SH-SY5Y (cell line): Measurements from ENCODE around the gene L3HYPDH.

Experiments used
- GATA2 ChIP-seq: IDR thresholded peaks from 2 replicates; pipeline ENCODE4 v1.6.1; 2011; ENCODE audit warnings: mild to moderate bottlenecking, low read depth, low read length
- GATA3 ChIP-seq: IDR thresholded peaks from 2 replicates; pipeline ENCODE4 v1.6.1; 2011; ENCODE audit warnings: low read depth, mild to moderate bottlenecking, low read length, moderate library complexity

DNA sequence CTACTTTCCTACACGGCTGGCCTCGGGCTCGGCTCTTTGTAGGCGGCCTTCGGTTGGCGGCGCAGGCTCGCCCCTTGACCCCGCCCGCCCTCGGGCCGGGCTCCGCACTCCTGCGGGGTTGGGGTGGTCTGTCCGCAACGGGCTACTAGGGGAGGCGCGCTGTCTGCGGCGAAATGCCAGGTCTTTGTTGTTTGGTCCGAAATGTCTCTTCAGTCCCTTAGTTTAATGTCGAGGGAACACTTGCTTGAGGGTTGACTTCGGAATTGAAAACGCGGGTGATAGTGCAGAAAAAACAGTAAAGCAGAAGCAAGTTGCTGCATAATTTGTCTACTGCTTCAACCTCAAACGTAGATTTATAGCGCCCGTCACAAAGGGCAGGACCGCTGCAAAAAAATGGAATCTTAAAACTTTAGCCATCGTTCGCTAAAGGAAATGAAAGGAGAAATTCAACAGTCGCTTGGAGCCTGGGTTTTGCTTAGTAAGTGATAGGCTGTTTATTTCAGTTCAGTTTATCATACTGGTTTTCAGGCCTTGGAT lies 499 bp upstream of the L3HYPDH start:
- no peak; the same call in 1 of the 2 replicates for TF ChIP-seq GATA2
- no peak for TF ChIP-seq GATA3
